Mucosa of gallbladder (tissue), 1 donor: ENCODE data around the gene PKP4. TPM values are rescaled to one million over a fixed set of nuclear protein-coding genes. Genes with fewer than 3 reads are reported as not detected.
"Not testable (repeated sequence)": the region's sequence is repeated elsewhere in the genome, so short reads cannot be mapped to it uniquely, and the experiment has no call there.

Source experiments
- DNase-seq: peaks from one replicate; pipeline ENCODE4 v3.0.0-alpha.2; 2020; ENCODE audit warnings: low spot score
- total RNA-seq: library from RNA; stranded (reverse); gene quantifications from one replicate; pipeline ENCODE4 v1.2.1, GENCODE V29; 2021
- donor health status: DM: no; HTN: no; CAD: no.

Gene PKP4
- total RNA-seq, 1 donor from 2014 or later, result 90.3 TPM

DNA sequence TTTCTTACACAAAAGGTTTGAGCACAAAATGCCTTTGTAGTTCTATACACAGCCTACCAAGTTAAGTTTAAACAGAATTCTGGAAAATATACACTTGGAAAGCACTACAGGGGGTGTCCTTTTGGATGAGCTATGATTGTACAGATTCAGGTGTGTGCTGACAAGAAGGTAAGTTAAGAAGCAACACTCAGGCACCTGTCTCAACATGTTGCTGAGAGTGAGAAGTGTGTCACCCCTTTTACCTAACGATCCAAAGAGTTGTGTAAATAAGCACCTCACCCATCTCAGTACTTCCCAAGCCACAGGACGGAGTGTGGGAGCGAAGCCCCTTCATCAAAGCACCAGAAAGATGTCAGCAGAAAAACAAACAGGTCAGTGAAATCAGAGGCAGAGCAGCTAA, 228.9 kb downstream of the PKP4 start:
- DNase-seq, result no peak

DNA sequence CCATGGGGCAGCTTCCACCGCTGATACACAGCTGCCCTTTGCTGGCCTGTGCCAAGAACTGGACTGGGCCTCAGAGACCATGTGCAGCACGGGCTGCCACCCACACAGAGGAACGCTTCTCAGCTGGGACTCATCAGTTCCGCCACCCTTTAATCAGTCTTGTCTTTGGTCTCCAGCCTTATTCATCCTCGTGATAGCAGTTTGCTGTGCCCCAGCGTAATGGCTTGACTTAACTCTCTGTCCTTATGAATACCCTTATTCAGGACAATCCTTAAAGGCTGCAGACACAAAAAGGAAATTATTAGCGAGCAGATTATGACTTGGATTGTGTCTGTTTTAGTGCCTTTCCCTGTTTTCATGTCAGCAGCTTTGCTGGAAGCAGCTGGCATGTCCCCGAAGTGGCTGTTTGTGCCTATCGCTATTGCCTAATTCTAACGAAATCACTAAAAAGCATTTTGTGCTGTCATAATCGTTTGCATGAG, 229.5 kb downstream of the PKP4 start:
- no peak for DNase-seq

DNA sequence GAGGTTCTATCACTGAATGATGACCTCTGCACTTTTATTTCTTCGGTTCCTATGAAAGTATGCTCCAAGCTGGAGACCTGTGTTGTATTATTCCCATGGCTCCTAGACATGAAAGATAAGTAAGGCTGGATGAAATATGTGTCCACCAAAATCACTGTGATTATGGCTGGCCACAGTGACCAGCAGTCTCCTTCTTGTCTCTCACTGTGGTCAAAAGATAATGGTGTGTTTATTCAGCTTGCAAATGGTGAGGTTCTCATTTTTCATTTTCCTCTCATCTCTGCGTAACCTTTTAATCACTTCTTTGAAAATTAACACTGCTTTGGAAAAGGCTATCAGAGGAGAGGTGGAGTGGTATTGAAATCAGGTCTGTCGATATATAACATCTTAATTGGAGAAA, 230.6 kb downstream of the PKP4 start:
- DNase-seq, result no peak

DNA sequence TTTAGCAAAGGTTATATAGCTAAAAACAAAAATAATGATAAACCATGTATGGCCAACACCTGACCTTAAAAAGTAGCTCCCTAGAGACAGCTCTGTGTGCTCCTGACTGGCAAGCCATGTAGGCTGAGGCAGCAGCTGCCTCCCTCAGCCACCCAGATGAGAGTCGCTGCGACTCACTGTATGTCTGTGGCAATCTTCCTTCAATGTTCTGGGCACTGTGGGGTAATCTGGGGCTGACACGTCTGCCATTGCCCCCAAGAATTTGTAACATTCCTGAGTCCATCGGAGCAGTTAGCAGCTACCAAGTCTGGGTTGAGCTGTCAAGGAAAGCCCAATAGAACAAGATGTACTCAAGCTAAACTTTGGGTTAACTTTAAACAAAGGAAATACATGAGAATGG, 232.0 kb downstream of the PKP4 start:
- no peak for DNase-seq

DNA sequence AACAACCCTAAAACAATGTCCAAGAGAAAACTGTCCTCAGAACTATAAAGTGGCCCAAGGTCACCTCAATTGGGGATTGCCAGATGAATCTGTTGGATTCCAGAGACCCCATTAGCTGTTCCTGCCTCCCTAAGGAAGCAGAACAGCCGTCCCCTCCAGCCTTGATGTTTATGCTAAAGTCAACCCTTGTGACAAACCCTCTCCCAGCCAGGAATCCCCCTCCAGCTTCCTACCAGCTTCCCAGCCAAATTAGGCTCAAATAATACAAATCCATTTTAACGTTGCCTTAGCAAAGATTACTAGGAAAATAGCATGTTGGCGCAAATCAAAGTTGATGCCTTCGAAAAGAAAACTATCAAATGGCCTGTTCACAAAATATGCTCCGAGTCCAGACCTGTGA, 232.6 kb downstream of the PKP4 start:
- no peak for DNase-seq

DNA sequence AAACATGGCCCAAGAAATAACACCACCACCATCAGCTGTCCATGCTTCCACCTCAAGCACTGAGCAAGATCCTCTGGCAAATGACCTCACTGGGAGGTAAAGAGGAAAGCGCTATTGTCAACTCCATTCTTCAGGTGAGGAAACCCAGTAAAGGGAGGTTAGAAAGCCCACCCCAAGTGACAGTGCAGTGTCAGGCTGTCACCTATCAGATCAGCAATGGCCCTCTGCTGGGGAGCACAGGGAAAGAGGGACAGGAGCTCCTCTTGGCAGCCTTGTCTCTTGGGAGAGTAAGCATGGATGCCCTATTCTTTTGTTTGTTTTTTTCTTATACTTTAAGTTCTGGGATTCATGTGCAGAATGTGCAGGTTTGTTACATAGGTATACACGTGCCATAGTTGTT, 234.1 kb downstream of the PKP4 start:
- no peak for DNase-seq

DNA sequence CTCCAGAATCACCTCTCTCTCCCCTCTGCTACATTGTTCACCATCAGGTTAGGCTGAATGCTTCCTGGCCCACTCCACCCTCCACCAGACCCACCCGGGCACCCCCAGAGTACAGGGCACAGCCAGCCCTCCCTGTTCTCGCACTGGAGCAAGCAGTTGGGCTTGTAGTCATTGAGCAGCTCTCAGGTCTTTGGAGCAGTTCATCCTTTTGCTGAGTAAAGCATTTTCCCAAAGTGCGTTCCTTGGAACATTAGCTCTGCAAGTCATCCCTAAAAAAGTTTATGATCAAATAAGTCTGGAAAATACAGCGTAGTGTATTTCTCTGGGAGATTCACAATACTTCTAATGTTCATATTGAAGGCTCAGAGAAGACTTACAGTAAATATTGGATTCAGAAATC, 234.9 kb downstream of the PKP4 start:
- no peak for DNase-seq

DNA sequence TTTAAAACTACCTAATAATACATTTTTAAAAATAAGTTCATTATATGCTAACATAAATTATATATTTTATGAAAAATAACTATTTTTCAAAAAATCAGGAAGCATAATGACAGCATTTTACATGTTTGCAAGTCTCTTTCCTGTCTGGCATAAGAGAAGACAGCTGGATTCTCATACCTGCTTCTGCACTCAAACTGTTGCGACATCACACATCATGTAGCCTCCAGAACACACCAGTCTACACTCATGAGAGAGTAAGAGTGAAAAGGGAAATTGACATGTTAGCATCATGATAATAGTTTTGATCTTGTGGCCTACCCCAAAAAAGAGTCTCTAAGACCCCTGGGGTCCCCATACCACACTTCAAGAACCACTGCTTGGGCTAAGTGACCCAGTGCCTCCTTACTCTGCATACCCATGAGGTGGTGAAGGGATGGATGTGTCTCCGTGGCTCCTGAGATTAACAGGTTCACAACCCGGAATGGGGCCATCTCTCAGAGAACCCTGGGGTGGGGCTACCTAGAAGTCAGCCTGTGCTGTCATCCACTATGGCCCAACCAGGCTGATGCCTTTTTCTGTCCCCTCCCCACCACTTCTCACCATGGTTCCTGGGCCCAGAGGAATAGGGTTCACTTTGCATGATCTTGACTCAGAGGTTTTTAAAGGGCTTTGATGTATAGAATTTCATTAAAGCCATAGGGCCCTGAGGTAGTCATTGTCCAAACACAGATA, 235.8 kb downstream of the PKP4 start:
- DNase-seq, result no peak

DNA sequence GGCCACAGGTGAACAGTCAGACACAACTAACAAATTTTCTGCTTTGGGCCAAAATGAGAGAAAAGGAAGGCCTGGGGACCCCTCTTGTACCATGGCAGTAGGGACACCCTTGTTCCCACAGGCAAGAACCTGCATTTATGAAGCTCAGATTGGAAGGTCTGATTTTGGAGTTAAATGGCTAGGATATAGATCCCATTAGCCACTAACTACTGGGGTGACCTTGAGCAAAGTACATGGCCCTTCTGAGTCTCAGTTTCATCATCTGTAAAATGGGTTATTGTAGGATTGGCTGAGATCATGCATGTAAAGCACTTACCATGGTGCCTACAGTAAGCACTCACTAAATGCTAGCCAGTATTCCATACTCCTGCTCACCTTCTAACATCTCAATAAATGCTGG, 236.7 kb downstream of the PKP4 start:
- DNase-seq, result no peak

DNA sequence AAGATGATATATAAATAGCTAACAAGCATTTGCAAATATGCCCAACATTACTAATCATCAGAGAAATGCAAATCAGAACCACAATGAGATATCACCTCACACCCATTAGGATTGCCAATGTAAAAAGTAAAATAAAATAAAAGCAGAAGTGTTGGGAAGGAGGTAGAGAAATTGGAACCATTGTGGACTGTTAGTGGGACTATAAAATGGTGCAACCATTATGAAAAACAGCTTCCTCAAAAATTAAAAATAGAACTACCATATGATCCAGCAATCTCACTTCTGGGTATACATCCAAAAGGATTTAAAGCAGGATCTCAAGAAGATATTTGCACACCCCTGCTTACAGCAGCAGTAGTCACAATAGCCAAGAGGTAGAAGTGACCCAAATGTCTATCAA, 238.6 kb downstream of the PKP4 start:
- DNase-seq, result no peak

DNA sequence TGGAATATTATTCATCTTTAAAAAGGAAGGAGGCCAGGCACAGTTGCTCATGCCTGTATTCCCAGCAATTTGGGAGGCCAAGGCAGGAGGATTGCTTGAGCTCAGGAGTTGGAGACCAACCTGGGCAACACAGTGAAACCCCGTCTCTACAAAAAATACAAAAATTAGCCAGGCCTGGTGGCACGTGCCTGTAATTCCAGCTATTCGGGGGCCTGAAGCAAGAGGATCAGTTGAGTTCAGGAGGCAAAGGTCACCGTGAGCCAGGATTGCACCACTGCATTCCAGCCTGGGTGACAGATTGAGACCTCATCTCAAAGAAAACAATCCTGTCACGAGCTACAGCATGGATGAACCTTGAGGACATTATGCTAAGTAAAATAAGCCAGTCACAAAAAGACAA, 239.0 kb downstream of the PKP4 start:
- DNase-seq, result not testable (repeated sequence)

DNA sequence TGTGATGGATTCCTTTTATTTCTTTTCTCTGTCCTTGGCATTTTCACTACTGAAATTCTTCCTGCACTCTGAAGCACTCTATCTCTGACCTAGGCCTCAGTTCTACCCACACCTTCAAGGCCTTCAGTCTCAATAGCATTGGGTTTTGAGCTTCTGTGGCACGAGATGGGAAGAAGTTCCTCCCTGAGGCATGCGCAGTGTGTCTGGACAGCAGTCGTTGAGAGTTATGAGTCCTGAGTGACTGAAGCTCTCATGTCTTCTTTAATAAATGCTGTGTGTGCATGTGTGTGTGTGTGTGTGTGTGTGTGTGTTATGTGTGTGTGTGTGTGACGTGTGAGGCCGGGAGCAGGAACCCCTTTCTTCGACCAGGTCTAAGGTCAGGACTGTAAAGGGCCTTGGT, 242.6 kb downstream of the PKP4 start:
- no peak for DNase-seq

DNA sequence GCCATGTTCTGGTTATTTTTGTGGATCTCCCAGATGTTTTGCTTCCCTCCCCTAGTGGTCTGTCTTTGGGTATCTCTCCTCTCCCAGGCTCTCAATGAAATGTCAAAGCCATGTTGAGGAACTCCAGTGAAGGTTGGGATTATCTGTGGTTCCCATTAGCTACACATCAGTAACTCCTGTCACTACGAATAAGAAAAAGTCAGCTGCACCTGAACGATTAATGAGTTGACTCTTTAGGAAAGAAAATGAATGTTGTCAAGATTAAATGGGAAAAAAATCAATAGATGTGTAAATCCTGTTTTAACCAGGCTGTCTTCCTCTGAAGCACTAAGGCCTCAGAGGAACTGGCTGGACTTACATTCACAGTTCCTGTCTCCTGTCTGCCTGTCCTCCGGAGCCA, 244.3 kb downstream of the PKP4 start:
- DNase-seq, result no peak

DNA sequence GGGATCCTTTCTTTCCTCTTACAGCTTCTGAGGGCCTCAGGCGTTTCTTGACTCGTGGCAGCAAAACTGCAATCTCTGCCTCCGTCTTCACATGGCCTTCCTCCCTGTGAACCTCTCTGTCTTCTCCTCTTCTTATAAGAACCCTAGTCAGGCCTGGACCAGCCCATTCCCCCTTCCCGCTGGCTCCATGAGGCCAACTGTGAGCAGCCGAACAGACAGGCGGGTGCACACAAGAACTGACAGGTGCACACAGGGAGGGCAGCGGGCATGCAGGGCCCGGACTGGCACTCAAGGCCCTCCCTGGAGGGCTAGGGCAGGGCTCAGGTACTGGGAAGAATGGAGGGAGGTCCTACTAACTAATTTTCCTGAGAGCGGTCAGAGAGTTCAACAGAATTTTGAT, 246.0 kb downstream of the PKP4 start:
- no peak for DNase-seq

DNA sequence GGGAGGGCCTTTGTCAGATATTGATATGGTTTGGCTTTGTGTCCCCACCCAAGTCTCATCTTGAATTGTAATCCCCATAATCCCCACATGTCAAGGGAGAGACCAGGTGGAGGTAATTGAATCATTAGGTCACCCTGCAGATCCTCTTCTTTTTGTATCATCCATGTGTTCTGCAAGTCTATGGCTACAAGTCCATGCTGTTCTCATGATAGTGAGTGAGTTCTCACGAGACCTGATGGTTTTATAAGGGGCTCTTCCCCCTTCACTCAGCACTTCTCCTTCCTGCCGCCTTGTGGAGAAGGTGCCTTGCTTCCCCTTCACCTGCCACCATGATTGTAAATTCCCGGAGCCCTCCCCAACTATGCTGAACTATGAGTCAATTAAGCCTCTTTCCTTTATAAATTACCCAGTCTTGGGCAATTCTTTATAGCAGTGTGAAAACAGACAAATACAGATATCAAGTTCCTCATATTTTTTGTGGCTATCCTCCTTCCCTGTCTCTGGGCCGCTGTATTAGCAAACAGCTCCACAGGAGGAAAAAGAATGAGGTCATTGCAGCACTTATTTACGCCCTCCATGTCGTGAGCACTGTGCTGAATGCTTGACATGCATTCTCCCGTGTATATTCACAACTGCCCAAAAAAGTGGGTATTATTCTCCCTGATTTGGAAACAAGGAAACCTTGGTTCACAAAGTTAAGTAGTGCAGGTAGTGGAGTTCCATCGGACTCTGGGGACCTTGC, 248.1 kb downstream of the PKP4 start:
- DNase-seq, result not testable (repeated sequence)

DNA sequence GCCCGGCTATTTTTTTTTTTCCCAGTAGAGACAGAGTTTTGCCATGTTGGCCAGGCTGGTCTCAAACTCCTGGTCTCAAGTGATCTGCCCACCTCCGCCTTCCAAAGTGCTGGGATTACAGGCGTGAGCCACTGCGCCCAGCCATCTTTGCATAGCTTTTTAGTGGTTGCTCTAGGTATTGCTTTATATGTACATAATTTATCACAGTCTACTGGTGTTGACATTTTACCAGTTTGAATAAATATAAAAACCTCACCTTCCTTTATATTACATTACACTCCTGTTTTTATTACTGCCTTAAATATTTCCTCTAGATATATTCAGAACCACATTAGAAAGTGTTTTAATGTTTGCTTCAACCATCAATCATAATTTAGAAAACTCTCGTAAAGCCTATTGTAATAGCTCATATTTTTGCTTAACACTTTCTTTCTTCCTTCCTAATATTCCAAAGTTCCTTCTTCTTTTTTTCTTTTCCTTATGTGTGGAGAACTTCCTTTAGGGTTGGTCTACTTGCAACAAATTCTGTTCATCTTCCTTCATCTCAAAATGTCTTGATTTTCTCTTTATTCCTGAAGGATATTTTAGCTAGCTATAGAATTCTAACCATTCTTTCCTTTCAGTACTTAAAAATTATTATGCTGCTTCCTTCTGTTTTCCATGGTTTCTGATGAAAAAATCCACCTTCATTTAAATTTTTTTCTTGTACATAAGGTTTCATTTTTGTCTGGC, 256.2 kb downstream of the PKP4 start:
- no peak for DNase-seq

DNA sequence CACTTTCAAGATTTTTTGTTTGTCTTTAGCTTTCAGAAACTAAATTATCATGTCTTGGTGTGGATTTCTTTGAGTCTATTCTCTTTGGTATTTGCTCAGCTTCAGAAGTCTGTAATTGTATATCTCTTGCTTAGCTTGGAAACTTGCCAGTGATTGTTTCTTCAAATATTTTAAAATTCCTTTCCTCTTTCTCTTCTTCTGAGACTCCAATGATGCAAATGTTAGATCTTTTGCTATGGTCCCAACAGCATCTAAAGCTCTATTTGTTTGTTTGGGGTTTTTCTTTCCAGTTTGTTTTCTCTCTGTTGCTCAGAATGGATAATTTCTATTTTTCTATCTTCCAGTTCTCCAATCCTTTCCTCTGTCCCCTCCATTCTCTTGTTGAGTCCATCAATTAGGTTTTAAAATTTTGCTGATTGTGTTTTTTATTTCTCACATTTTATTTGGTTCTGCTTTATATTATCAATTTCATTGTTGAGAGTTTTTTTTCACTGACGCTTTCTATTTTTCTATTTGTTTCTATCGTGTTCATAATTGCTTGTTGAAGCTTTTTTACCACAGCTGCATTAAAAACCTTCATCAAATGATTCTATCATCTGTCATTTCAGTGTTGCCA, 256.9 kb downstream of the PKP4 start:
- DNase-seq, result no peak

DNA sequence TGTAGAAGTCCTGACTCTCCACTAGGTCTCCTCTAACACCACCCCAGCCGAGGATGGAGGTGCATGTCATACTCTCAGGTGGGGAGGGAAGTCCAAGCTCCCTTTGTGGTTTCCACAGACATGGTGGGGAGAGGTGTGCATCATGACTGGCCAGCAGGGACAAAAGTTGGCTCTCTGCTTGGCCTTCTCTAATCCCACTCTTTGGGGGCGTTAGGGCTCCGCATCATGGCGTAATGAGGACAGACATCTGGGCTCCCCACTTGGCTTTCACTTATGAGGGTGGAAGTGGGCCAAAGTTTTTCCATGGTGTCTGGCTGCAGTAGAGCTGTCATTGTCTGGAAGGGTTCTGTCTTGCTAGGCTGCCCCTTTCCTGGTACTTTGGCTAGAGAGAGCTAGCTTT, 257.7 kb downstream of the PKP4 start:
- DNase-seq, result no peak

DNA sequence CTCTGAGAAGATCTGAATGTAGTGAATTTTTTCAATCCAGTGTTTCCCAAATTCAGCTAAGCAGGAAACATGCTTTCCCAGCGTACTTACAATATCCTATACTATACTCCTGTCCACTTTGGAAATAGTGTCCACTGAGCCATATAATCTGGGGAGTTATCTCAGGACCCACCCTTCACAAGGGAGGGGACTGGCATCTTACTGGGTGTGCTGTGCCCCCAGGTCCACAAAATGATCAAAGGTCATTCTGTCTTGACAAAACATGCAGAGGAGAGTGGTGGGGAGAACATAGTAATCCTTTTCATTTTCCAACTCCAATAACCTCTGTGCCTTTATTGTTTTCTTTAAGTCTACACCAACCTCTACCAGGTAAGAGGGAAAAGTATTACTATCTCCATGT, 258.6 kb downstream of the PKP4 start:
- DNase-seq, result no peak

DNA sequence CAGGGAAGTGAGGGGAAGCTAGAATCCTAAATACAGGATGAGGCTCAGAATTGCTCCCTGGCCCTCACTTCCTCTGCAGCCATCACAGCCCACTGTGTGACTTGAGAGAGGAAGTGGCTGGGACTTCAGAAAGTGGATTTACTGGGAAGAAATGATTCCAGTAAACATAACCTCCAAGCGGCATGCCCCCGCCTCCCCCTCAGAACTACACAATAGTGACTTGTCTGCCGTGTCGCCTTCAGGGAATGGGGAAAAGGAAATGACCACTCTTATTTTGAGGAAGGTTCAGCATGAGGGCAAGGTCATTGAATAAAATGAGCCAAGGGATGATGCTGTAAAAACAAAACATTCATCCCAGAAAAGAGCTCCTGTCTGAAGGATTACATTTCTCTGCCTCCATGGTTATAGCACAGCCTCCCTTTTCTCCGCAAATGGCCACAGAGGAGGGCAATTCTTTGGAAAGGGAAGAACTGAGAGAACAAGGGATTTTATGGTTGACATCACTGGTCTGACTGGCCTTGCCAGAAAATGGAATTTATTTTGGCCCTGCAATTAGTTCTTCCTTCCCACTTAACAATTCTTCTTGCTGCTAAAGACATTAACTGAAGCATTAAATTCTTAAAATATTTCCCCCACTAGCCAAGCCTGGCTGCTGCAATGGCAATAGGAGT, 259.5 kb downstream of the PKP4 start:
- DNase-seq, result no peak

DNA sequence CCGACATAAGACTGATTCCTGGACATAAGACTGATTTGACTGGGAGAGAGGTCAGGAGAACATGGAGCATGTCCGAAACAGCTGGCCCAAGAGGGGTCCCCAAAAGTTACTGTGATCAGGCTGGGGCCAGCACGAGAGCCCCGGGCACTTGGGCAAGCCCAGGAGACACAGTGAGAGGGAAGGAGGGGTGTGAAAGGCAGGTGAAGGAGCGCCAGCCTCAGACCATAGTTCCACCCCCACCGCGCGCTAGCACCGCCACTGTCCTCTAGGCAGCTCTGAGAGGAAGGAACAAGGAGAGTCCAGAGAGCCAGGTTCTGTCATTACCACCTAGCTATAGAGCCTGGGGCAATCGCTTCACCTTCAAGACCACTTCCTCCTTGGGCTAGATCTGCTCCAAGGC, 260.2 kb downstream of the PKP4 start:
- DNase-seq, result no peak
